ENCODE results near the gene SINHCAF.

GRCh38 chr12:31288381-31288780 is 37.6 kb downstream of the SINHCAF start:
- TF ChIP-seq, protein P1, sequence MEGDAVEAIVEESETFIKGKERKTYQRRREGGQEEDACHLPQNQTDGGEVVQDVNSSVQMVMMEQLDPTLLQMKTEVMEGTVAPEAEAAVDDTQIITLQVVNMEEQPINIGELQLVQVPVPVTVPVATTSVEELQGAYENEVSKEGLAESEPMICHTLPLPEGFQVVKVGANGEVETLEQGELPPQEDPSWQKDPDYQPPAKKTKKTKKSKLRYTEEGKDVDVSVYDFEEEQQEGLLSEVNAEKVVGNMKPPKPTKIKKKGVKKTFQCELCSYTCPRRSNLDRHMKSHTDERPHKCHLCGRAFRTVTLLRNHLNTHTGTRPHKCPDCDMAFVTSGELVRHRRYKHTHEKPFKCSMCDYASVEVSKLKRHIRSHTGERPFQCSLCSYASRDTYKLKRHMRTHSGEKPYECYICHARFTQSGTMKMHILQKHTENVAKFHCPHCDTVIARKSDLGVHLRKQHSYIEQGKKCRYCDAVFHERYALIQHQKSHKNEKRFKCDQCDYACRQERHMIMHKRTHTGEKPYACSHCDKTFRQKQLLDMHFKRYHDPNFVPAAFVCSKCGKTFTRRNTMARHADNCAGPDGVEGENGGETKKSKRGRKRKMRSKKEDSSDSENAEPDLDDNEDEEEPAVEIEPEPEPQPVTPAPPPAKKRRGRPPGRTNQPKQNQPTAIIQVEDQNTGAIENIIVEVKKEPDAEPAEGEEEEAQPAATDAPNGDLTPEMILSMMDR (IDR thresholded peaks at IDR 0.05; ENCODE audit: low read depth, low read length, missing input control) = no peak
- no peak for TF ChIP-seq FOXA2 (IDR thresholded peaks at IDR 0.05)
- no peak for TF ChIP-seq NR2F2 (IDR thresholded peaks at IDR 0.05)
- no peak for TF ChIP-seq YY1 (IDR thresholded peaks at IDR 0.05)
- TF ChIP-seq GABPA (IDR thresholded peaks at IDR 0.05 in 1 of 2, conservative IDR thresholded peaks at IDR 0.05 in 1 of 2) = no peak

All from liver (tissue), 3 donors.